Hepatocyte (in vitro differentiated cells): Measurements from ENCODE around the gene PRIM1. TPM values are rescaled to one million over a fixed set of nuclear protein-coding genes. Genes with fewer than 3 reads are reported as not detected.

Source experiments
- DNase-seq: peaks from one replicate; pipeline ENCODE4 v3.0.0-alpha.2; 2016; ENCODE audit warnings: low spot score
- H2AFZ ChIP-seq: fragments of 200-600 bp; sonication (generic); 2 replicates; pipeline ENCODE4 v1.6.0; 2016; ENCODE audit warnings: antibody characterized with exemption, mild to moderate bottlenecking
- H3K27ac ChIP-seq: fragments of 200-600 bp; sonication (generic); 2 replicates; pipeline ENCODE4 v1.5.1; 2016; ENCODE audit warnings: mild to moderate bottlenecking
- H3K27me3 ChIP-seq: fragments of 200-600 bp; sonication (generic); 2 replicates; pipeline ENCODE4 v1.6.1; 2016
- H3K36me3 ChIP-seq: fragments of 200-600 bp; sonication (generic); replicated peaks from 2 replicates; pipeline ENCODE4 v1.5.1; 2016; ENCODE audit warnings: low read depth; ENCODE audit not compliant: insufficient read depth
- H3K4me1 ChIP-seq: fragments of 200-600 bp; sonication (generic); 2 replicates; pipeline ENCODE4 v1.5.1; 2016; ENCODE audit warnings: mild to moderate bottlenecking, moderate library complexity; ENCODE audit not compliant: insufficient read depth
- H3K4me2 ChIP-seq: fragments of 200-600 bp; sonication (generic); 2 replicates; pipeline ENCODE4 v1.6.0; 2016
- H3K4me3 ChIP-seq: fragments of 200-600 bp; sonication (generic); 2 replicates; pipeline ENCODE4 v1.5.1; 2016; ENCODE audit warnings: mild to moderate bottlenecking
- H3K79me2 ChIP-seq: fragments of 200-600 bp; sonication (generic); 2 replicates; pipeline ENCODE4 v1.6.0; 2017; ENCODE audit warnings: mild to moderate bottlenecking
- H3K9me2 ChIP-seq: fragments of 200-600 bp; sonication (generic); replicated peaks from 2 replicates; pipeline ENCODE4 v1.6.0; 2017; ENCODE audit warnings: mild to moderate bottlenecking; ENCODE audit not compliant: insufficient read depth
- H3K9me3 ChIP-seq: fragments of 200-600 bp; sonication (generic); 2 replicates; pipeline ENCODE4 v1.5.1; 2016; ENCODE audit warnings: low read depth, mild to moderate bottlenecking
- H4K20me1 ChIP-seq: fragments of 200-600 bp; sonication (generic); 2 replicates; pipeline ENCODE4 v1.6.0; 2016; ENCODE audit warnings: mild to moderate bottlenecking; ENCODE audit not compliant: insufficient read depth, poor library complexity, severe bottlenecking
- EZH2 ChIP-seq: fragments of 200-600 bp; sonication (generic); IDR thresholded peaks from 2 replicates; pipeline ENCODE4 v1.6.1; 2016; ENCODE audit warnings: antibody characterized with exemption, mild to moderate bottlenecking, borderline replicate concordance
- EZH2phosphoT487 ChIP-seq: fragments of 200-600 bp; sonication (generic); IDR thresholded peaks from one replicate; pipeline ENCODE4 v1.6.1; 2018; ENCODE audit warnings: antibody characterized with exemption, mild to moderate bottlenecking, low read depth, moderate library complexity; ENCODE audit not compliant: unreplicated experiment, severe bottlenecking
- WGBS: methylation state at CpG from one replicate; pipeline ENCODE4 v1.1.6; 2016; ENCODE audit warnings: low lambda C conversion rate; ENCODE audit errors: missing lambda C conversion rate; 5-methylcytosine and 5-hydroxymethylcytosine counted together
- polyA plus RNA-seq: library from polyadenylated mRNA; unstranded; fragments of >200 nt; fragmentation: Nextera tagmentation; extraction: Ambion mirVana; gene quantifications from 2 replicates; pipeline ENCODE4 v1.2.1, GENCODE V29; 2016
- total RNA-seq: library from RNA; depleted of rRNA; stranded (reverse); fragments of >200 nt; gene quantifications from 2 replicates; pipeline ENCODE4 v1.2.3, GENCODE V29; 2014
- TF ChIP-seq, protein P1 (sequence below): fragments of 200-600 bp; sonication (generic); IDR thresholded peaks from 2 replicates; pipeline ENCODE4 v1.5.1; 2016; ENCODE audit warnings: antibody characterized with exemption, mild to moderate bottlenecking; ENCODE audit not compliant: poor library complexity

Gene PRIM1
- total and polyA plus RNA-seq, 2 experiments from 2014 or later = 5.9 to 6.8 TPM

- WGBS = 77% methylated on average over 4 of the region's 5 CpGs
Measured at GRCh38 chr12:56768424-56768823, 16.3 kb upstream of the PRIM1 start.

GRCh38 chr12:56766535-56766934, 14.4 kb upstream of the PRIM1 start:
- no peak overlapping the region for H2AFZ ChIP-seq
- no peaks in the 10 kb centered on the region for H3K27me3 ChIP-seq
- no peaks in the 10 kb centered on the region for H3K79me2 ChIP-seq
- no peaks in the 10 kb centered on the region for H4K20me1 ChIP-seq
- no peak overlapping the region for H3K4me2 ChIP-seq
- no peaks in the 10 kb centered on the region for H3K4me1 ChIP-seq
- H3K9me2 ChIP-seq = no peaks in the 10 kb centered on the region
- TF ChIP-seq, protein P1, sequence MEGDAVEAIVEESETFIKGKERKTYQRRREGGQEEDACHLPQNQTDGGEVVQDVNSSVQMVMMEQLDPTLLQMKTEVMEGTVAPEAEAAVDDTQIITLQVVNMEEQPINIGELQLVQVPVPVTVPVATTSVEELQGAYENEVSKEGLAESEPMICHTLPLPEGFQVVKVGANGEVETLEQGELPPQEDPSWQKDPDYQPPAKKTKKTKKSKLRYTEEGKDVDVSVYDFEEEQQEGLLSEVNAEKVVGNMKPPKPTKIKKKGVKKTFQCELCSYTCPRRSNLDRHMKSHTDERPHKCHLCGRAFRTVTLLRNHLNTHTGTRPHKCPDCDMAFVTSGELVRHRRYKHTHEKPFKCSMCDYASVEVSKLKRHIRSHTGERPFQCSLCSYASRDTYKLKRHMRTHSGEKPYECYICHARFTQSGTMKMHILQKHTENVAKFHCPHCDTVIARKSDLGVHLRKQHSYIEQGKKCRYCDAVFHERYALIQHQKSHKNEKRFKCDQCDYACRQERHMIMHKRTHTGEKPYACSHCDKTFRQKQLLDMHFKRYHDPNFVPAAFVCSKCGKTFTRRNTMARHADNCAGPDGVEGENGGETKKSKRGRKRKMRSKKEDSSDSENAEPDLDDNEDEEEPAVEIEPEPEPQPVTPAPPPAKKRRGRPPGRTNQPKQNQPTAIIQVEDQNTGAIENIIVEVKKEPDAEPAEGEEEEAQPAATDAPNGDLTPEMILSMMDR = no peak
- TF ChIP-seq EZH2 (no peak), EZH2phosphoT487 (no peak)
- H3K9me3 ChIP-seq = no peaks in the 10 kb centered on the region
- 95% methylated on average over 6 of the region's 6 CpGs for WGBS
- no peak overlapping the region for H3K27ac ChIP-seq
- H3K4me3 ChIP-seq = no peak overlapping the region
- H3K36me3 ChIP-seq = no peaks in the 10 kb centered on the region
- DNase-seq = no peak

More at GRCh38 chr12:56768424-56768823, 16.3 kb upstream of the PRIM1 start:
- no peak for DNase-seq
- Histone ChIP-seq H3K79me2 (no peaks in the 10 kb centered on the region), H3K27ac (no peak overlapping the region), H4K20me1 (no peaks in the 10 kb centered on the region), H3K9me3 (no peaks in the 10 kb centered on the region), H3K9me2 (no peaks in the 10 kb centered on the region), H3K4me2 (no peak overlapping the region), H2AFZ (no peak overlapping the region), H3K4me3 (no peak overlapping the region), H3K27me3 (no peaks in the 10 kb centered on the region), H3K36me3 (no peaks in the 10 kb centered on the region), H3K4me1 (no peaks in the 10 kb centered on the region)
- TF ChIP-seq, protein P1 = no peak
- TF ChIP-seq EZH2phosphoT487 (no peak), EZH2 (no peak)

DNA sequence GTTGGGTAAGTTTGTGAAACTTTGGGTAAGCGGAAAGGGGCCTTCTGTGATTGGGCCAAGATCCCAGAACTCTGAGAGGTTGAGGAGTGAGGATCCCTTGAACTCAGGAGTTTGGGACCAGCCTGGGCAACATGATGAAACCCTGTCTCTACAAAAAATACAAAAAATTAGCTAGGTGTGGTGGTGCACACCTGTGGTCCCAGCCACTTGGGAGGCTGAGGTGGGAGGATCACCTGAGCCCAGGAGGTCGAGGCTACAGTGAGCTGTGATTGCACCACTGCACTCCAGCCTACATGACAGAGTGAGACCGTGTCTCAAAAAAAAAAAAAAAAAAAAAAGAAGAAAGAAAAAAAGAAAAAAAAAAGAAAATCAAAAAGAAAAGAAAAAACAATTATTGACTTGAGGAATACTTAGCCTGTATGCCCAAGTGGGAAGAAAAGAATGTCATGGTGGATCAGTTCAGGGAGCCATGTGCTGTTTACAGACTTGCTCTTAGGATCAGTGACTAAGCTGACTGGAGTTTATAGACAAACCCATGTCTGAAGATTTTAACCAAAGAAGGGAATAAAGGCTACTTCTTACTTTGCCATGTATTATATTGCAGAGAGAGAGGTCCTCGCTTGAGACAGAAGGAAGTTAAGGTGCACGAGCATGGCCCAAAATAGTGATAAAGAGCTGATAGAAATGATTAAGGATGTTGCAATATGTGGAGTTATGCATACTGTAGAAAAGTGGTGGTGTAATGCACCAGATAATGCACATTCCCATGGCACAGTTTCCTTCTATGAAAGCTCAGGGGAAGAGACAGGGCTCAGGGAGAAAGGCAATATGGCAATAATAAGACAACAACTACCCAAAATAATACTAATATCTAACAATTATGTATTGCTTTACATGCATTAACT, 11.9 kb upstream of the PRIM1 start:
- Histone ChIP-seq H3K79me2 (no peaks in the 10 kb centered on the region), H3K4me1 (no peaks in the 10 kb centered on the region), H3K36me3 (no peaks in the 10 kb centered on the region), H3K27ac (no peak overlapping the region), H3K9me2 (no peaks in the 10 kb centered on the region), H3K4me2 (no peak overlapping the region), H4K20me1 (no peaks in the 10 kb centered on the region), H2AFZ (no peak overlapping the region), H3K4me3 (no peak overlapping the region), H3K9me3 (no peaks in the 10 kb centered on the region), H3K27me3 (no peaks in the 10 kb centered on the region)
- no peak for TF ChIP-seq EZH2
- 65% methylated on average over 5 of the region's 5 CpGs for WGBS
- no peak for DNase-seq

GRCh38 chr12:56761812-56762211, 9.7 kb upstream of the PRIM1 start:
- Histone ChIP-seq H3K27ac (no peak overlapping the region), H4K20me1 (no peaks in the 10 kb centered on the region), H3K4me3 (no peak overlapping the region), H3K4me2 (no peak overlapping the region), H3K79me2 (no peaks in the 10 kb centered on the region), H3K27me3 (no peaks in the 10 kb centered on the region), H3K36me3 (no peaks in the 10 kb centered on the region), H3K9me2 (no peaks in the 10 kb centered on the region), H2AFZ (no peak overlapping the region), H3K4me1 (no peaks in the 10 kb centered on the region), H3K9me3 (peaks cover 3% of the 10 kb centered on the region)
- DNase-seq = no peak
- WGBS = 77% methylated on average over 2 of the region's 2 CpGs
- TF ChIP-seq EZH2 (no peak), EZH2phosphoT487 (no peak)
